Effector CD4-positive, alpha-beta T cell (primary cell): ENCODE data around the gene CHST13.

Experiments used
- DNase-seq: peaks from one replicate; pipeline ENCODE4 v3.0.0-alpha.2; 2020

Gene CHST13

DNA sequence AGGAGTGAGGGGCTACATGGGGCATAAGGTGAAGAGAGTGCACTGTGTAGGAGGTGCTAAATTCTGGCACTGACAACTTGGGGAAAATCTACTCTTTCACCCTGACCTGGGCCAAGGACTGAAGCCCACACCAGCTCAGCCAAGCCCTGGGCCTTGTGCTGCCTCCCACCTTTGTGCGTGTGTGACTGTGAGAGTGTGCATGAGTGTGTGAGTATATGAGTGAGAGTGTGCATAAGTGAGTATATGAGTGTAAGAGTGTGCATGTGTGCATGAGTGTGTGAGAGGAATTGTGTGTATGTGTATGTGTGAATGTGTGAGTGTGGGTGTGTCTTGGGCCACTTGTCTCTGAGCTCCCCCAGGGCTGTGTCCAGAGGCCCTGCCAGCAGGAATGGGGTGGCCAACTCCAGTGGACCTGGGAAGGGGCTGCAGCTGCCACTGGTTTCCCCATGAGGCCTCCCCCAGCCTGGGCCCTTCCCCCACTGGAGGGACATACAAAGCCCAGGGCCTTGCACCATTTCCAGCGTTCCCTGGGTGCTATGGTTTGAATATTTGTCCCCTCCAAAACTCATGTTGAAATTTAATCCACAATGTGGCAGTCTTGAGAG is 19.6 kb downstream of the CHST13 start:
- no peak for DNase-seq

DNA sequence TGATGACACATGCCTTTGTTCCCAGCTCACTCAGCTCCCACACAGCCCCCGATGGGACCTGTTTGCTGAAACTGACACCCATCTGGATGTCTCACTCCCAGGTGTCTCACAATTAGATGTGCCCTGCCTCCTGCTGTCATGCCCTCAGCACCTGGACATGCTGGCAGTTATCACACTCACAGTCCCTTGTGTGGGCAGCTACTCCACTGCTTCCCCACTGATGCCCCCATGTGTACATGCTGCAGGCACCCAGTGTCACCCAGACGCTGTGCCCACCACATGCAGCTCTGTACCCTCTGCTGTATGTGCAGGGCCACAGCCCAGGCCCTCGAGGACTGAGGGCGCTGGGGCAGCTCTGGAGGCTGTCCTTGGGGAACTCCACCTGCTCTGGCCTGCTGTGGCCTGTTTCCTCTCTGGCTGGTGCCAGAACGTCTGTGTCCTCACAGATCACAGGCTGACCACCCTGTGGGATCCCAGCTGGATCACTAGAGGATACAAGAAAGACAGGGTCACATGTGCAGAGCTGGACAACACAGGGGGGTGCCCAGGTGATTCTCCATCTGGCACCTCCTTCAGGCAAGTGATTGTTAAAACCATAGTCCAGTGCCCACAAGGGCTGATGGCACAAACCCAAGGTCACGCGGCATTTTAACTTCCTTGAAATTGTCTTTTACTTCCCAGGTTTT is 20.8 kb downstream of the CHST13 start:
- no peak for DNase-seq

DNA sequence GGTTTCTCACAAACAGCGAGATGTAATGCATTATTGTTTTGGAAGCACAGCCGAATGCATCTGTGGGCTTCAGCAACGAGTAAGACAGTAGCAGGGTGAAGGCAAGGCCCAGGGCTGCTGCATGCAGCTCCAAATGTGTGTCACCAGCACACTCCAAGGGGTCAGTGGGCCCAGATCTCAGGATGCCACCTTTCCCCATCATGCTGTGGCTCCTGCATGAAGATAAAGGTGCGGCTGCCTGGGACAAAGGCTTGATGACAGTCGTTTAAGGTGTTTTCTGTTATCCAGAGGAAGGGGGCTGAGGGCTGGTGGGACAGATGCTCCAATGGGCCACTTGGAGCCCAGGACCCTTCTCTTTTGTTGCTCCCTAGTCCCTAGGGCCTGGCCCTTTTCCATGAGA is 21.6 kb downstream of the CHST13 start:
- no peak for DNase-seq

DNA sequence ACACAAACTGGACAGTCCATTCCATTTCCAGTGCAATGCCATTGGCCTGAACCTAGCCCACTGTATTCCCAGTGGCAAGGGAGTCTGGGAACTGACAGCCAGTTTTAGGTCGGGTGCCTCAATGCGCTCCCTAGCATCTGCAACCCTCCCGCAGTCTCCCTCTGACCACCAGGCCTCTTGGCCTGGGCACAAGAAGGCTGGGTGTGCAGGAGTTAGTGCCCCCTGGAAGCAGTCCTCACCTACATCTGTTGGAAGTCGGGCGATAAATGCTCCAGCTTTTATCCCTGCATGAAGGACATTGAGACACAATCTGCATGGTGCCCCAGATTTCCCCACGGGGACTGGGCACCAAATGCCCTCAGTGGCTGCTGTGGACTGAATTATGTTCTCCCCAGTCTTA is 22.1 kb downstream of the CHST13 start:
- no peak for DNase-seq

DNA sequence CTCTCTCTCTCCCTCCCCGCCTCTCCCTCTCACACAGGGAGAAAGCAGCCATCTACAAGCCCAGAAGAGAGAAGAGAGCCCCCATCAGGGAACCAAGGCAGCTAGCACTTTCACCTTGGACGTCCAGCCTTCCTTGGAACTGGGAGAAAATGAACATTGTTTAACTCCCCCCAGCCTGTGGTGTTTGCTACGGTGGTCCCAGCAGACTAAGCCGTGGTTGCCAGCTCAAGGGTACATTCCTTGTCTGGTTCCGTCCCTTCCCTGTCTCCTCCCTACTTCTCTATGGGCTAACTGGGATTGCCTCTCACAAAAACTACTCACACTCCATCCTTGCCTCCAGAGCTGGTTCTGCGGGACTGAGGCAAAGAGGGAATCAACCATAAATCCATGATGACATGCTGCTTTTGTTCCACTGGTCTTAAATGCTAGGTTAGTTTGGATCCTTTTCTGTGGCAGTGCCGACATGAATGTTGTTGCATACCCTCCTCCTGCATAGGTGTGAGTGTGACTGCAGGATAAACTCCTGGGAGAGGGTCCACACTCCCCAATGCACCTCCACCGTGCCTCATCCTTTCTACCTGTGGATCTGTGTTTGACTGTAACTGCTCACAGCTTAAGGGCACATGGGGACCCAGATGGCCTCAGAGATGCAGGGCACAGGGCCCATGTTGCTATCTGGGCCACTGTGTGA is 22.7 kb downstream of the CHST13 start:
- no peak for DNase-seq

DNA sequence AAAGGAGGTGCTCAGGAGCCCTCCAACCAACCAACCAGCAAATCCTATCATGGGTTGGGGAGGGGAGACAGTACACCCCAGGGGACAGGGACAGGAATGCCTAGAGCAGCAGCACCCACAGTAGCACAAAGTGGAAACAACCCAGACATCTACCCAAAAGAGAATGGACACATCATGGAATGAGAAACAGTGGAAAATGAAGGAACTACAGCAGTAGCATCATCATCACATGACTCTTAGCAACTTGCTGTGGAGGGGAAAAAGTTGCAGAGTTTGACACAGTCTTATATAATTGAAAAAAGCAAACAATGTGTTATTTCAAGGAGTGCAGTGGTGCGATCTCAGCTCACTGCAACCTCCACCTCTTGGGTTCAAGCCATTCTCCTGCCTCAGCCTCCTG is 23.8 kb downstream of the CHST13 start:
- no peak for DNase-seq

DNA sequence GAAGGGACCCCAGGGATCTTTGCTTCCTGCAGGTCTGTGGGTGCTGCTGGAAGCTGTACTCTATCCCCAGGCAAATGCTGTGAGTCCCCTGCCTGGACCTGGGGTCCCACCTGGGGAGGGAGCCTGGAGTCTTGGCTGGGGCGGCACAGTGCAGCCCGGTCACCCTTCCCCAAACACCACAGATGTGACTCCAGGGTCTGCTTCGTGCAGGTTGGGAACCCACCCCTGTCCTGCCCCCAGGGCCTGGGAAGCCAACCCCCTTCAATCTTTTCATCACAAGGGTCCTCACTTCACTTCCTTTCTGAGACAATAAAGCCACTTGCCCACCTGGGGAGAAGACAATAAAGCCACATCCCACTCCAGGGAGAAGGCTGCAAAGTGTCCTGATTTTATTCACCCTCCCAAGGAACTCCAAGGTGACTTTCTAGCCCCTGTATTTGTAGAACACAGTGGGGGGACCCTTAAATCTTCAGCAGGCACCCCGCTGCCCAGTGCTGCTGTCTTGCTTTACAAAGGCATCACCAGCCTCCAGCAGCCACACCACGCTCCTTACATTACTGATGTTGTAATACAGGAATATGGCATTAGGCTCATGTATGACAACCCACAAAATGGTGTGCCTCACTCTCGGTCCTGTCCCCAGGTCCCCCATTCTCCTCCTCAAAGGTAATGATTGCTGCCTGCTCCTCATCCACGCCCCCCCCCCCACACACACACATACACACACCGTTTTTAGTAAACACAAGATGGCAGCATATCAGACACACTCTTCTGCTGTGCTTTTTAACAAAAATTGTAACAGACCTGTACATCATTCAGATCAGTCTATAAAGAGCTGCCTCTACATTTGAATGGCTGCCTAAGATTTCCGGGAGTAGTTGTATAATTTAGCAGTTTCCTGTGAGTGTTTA is 24.9 kb downstream of the CHST13 start:
- no peak for DNase-seq

DNA sequence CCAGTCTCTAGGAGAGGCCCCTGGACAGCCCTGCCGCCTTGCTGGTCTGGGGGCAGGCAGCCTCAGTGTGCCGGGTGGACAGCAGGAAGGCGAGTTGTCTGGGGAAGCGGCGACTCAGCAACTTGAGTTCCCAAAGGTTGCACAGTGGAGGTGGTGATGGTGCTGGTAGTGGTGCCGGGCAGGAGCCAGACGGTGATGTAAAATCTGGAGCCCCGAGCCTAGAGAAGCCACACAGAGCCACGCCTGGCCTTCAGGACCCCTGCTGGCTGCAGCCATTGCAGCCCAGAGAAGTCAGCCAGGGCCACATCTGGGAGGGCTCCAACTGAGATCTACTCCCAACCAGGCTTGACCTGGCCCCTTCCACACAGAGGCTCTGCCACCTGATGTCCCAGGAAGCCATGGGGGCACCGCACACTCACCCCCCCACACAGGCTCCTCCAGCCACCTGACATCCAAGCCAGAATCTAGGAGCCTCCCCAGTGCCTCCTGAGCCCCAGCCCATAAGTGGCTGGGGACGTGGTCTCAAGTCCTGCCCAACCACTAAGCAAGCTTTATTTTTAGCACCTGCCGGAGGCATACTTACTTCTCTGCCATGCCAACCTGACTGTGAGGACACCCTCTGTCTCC is 26.0 kb downstream of the CHST13 start:
- DNase-seq = no peak

DNA sequence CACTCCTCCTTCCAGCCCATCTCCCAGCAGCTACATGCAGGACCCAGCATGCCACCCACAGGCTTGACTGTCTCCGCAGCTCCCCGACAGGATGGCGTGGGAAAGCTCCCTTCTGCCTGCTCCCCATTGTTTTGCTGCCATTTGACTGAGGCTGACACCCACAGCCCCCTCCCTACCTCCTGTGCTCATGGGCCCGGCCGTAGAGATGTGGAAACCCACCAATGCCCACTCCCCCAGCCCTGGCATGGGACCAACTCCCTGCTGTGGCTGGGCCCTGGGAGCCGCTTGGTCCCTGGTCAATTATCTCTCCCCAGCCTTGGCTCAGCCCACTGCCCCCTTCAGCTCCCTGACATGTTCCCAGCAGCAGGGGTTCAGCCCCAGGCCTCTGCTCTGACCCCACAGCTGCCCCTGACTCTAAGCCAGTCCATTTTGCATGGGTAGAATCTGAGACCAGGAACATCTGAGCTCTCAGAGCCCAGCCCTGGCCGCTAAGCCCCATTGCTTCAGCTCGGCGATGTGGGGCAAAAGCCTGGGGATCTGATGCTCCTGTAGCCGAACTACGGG is 26.6 kb downstream of the CHST13 start:
- no peak for DNase-seq

DNA sequence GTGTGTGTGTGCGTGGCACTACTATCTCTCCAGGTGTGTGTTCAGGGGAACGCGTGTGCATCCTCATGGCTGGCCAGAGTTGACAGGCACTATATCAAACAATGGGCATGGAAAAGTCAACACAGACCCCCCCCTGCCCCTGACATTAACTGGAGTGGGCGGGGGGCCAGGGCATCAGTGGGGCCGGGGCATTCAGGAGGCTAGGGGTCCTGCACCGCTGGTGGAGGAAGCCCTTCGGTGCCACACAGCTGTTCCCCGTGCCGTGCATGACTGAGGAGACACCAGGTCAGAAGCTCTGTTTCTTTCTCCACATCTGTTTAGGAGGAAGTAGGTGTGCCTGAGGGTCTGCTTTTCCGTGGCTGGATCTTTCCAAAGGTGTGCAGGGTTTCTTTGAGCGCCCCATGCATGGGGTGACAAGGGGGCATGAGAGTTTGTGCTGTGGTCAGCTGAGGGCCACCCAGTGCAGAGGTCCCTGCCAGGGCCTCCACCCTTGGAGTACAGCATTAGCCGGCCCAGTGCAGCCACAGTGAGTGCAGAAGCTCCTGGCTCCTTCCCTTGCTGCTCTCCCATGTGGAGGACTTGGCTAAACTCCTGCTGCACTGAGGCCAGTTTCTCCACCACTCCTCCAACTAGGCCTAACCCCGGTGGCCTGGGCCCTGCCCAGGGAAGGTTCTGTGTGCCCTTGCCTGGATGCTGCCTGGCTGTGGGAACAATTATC is 27.3 kb downstream of the CHST13 start:
- no peak for DNase-seq

DNA sequence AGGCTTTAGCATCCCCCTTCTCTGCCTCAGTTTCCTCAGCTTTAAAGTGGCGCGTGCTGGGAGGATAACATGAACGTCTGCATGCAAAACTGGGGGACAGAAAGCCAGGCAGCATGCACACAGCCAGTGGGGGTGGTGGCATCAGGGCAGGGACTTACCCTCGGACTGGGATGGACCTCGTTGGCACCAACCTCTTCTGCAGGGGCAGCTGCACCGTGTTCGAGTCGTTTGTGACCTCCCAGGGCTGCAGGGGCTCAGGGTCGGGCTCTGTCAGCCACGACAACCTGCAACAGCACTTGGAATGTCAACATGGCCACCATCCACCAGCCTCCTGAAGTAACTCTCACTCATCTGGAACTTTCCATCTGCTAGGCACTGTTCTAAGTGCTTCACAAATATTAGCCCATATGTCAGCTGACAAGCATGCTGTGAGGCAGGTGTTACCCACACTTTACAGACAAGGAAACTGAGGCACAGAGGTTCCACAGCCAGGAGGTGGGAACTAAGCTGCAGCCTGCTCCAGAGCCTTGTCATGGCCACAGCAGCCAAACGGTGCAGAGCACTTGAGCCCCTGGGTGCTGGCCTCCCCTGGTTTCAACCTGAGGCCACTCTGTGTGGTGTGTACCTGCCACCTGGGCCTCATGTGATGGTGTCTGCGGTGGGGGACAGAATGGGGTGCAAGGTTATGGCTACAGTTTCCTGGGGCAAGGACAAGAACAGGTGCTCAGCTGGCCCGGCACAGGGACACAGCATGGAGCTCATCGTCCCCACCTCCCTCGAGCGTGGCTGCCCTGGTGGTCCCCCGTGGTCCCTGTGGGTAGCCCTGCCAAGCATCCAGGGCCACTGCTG is 28.1 kb downstream of the CHST13 start:
- no peak for DNase-seq

DNA sequence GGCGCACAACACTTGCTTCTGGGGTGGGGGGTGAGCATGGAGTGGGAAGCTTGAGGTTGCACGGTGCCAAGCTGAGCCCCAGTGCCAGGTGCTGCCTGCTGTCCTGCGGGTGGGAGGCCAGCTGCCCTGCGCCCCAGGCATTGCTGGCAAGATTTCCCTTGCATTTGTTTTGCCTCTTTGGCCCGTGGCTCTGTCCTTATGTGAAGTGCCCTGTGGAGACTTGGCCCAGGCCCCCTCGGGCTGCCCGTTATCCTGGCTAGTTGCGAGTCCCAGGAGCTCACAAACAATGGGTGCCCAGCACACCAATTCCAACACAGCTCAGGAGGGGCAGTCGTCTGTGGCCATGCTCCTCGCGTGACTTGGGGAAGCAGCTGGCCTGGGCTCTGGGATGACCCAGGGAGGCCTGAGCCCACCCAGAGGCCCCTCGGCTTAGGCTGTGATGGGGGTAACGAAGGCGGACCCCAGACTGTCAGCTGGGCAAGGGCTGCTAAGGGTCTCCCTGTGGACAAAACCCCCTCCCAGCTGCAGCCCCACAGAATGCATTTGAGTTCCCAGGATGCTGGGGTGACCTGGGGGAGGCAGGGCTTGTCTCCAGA is 28.8 kb downstream of the CHST13 start:
- no peak for DNase-seq

DNA sequence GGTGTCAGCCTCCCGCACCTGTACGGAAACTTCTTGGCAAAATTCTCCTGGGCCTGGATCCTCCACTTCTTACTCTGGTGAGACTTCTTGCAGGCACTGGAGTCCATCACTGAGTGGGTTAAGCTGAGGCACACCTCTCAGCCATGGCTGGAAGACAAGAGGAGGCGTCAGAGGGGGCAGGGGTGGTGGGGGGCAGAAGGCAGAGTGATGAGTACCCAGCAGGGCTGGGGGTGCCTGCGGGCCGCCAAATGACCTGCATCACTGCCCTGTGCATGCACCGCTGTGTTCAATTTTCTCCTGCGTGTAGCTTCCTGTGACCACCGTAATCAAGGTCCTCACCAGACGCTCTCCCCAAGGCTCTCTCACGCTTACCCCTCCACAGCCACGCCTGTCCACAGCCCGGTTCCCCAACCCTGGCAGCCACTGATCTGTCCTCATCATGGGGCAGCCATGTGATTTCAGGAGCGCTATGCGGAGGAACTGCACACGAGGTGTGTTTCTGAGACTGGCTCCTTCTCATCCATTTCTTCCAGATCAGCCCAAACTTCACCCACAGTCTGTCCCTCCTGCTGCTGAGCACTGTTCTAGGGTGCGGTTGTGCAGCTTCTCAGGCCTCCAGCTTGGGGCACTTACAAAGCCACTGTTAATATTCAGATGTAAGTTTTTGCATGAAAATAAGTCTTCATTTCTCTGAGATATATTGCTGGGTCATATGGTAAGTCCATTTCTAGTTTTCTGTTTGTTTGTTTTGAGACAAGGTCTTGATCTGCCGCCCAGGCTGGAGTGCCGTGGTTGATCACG is 29.5 kb downstream of the CHST13 start:
- DNase-seq = no peak

DNA sequence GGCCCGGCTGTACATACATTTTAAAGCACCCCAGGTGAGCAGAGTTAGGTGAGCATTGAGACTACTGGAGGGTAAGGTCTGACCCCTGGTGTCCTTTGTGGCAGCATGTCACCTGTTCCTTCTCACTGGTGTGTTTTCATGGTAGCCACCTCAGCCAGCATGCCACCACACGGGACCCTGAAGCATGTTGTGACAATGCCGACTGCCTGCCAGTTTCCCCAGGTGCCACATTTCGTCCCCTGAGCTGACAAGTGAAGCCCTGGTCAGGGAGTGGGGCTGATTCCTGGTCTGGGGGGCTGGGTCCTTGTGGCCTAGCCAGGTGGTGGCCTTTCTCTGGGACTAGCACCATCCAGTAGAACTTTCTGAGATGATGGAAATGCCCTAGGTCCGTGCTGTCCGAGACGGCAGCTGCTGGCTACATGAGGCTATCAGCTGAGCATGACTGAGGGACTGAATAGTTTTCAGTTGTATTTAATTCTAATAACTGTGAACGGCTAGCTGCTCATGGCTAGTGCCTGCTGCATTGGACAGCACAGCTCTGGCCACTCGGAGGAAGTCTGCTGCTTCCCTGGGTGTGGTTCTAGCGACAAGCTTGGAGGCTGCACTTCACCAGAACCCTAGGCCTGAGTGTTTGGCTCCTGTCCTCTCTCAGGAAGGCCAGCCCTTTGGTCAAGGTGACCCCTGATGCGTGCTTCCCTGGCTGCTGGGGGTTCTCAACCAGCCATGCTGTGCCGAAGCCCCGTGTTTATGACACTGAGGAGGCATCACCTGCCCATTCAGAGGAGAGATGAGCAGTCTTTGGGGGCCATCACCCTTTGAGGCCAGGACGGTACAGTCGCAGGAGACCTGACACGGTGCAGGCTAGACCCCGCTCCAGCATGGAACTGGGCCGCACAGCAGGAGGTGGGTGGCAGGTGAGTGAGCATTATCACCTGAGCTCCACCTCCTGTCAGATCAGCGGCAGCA is 30.9 kb downstream of the CHST13 start:
- no peak for DNase-seq

DNA sequence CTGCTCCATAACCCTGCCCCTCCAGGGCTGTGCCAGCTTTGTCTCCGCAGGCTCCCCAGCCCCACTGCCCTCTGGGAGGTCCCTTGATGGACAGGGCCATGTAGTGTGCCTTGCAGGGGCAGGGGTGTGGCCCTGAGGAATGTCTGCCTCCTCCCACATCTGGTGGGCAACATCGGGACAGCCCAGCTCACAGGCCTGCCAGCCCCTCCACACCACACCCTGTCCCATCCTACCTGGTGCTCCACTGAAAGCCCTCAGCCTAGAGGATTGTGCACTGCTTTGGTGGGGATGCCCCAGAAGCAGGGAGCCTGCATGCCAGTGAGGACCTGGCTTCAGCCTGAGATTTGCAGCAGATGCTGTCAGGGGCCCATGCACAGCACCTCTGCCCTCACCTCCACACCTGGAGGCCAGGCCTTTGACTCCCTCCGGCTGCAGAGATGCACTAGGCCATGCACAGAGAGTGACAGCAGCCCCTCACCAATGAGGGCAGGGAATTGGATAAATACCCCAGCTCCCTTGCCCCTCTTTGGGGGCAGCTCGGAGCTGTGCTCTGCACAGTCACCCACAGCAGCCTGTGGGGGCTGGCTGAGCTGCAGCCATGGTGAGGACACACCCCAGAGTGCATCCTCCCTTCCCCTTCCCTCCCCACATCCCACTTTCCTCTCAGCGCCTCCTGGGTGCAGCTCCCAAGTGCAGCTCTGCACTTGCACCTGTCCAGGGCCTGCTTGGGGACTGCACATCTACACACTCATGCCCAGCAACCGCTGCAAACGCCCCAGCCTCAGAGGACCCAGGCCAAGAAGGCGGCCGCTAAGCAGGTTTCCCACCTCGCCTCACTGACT is 32.1 kb downstream of the CHST13 start:
- DNase-seq = no peak

DNA sequence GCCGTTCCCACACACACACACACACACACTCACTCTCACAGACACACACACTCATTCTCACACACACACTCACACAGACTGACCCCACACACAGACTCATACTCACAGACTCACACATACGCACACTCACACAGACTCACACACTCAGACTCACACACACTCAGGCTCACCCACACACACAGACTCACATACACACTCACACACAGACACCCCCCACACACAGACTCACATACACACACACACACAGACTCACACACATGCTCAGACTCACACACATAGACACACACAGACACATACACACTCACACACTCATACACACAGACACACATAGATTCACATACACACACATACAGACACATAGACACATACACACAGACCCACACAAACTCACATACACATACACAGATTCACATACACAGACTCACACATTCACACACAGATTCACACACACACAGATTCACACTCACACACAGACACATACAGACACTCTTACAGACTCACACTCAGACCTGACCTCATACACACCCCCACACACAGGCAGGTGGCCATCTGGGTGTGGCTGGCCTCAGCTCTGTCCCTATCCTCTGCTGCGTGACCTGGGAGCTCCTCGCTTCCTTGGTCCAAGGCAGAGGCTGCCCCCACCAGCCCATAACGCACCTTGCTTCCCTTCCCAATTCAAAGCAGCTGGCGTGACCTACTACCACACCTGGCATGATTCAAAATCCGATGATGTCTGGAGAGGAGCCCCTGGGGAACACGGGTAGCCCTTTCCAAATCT is 32.9 kb downstream of the CHST13 start:
- DNase-seq = no peak

DNA sequence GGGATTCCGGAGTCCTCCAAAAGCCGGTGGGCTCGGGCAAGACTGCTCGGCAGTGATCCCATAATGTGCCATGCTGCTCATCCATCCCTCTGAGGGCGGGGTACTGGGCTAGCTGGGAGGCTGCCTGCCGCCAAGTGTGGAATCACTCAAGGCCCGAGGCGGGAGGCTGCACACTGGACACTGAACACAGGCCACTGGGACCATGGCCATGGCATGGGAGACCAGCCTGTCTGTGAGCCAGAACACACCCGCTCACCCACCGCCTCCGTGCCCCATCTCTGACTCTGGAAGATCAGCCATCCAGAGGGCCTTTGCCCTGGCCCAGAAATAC is 33.4 kb downstream of the CHST13 start:
- no peak for DNase-seq
